GM10847 (cell line): ENCODE results near the gene AMPD3.

ENCODE experiments used
- POLR2A ChIP-seq: IDR thresholded peaks from 2 replicates; pipeline ENCODE4 v1.6.1; 2011; ENCODE audit not compliant: insufficient read length; ENCODE audit errors: extremely low read depth

Gene AMPD3

DNA sequence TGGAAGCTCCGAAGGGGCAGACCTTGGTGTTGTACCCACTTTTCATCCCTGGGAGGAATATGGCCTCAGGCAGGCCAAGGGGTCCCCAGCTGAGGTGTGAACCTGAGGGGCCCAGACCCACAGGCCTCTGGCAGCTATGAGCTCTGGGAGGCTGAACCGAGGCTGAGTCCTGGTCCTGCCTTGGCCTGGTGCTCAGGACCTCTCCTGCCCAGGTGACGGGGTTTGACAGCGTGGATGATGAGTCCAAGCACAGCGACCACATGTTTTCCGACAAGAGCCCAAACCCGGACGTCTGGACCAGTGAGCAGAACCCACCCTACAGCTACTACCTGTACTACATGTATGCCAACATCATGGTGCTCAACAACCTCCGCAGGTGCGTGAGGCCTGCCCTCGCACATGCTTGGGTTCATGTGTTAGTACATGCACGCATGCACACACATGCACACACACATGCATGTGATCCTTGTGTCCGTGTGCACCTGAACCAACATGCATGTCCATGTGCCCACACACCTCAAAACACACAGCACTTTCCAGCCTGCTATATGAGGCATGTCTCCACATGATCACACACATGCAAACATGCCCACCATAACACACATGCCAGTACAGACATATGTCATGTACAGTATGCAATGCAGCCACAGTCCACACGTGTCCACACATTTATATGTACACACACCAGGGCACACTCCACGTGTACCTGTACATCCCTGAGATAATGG lies 45.0 kb downstream of the AMPD3 start:
- TF ChIP-seq POLR2A = no peak

DNA sequence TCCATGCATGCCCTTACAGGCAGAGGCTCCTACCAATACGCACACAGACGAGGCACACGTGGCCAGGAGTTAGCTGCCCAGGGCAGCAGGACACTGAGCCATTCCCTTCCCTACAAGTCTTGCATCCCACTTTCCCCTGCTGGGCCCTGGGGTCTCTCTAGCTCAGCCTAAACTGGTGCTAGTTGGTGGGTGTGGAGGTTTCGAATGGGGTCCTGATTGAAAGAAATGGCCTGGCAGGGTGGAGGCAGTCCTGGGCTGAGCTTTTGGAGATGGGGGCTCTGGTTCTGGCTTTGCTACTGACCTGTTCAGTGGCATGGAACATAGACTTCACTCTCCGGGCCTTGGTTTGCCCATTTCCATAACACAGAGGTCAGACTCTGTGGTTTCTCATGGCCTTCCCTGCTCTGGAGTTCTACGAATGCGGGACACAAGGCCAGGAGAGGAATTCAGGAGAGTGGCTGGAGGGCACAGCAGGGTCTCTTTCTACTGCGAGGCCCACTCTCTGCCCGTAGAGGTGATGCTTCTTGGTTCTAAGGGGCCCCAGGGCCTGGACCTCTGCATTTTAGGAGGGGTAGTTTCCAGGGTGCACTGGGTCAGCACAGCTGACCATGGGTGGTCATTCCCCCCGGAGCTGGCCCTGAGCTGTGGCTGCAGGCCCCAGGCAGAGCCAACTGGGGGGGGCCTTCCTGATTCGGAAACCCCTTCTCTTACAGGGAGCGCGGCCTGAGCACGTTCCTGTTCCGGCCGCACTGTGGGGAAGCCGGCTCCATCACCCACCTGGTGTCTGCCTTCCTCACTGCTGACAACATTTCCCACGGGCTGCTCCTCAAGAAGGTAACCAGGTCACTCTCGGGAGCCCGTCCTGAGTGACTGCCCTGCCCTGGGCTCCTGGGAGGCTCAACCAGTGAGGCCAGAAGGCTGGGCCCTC lies 46.0 kb downstream of the AMPD3 start:
- TF ChIP-seq POLR2A = no peak

DNA sequence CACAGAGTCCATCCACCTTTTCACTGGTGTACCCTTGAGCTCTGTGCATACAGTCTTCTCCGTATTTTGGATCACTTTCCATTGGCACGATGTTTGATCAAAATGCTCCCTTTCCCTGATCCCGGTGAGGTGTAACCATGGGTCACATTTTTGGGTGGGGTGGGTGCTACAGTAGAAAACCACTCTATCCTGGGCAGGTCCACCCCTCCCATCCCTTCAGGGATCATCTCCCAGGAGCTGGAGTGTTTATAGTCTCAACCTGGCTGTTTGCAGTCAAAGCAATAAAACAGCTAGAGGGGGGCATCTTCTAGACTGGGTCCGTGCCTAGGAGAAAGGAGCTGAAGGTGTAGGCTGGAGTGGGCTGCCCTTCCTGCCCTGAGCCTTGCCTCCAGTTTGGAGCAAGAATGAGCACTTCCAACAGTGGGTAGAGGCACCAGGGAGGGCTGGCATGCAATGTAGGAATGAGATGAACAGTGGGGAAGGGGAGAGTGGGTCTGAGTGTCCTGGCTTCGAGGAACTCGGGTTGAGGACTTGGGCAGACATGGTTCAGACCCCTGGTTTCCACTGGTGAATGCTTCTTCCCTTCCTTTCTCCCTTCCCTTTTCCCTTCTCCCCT lies 47.1 kb downstream of the AMPD3 start:
- no peak for TF ChIP-seq POLR2A

DNA sequence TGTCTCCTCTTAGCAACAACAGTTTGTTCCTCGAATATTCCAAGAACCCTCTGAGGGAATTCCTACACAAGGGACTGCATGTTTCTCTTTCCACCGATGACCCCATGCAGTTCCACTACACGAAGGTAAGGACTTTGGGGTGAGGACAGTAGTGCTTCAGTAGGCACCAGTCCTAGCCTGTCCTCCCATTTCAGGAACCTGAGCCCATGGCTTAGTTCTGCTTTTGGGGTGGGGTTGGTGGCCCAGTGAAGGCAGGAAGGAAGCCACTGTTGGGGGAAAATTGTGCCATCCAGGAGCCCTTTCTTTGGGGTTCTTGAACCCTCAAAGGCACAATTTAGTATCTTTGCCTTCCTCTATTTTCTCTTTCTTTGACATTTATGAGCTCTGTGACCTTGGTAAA lies 47.7 kb downstream of the AMPD3 start:
- no peak for TF ChIP-seq POLR2A

DNA sequence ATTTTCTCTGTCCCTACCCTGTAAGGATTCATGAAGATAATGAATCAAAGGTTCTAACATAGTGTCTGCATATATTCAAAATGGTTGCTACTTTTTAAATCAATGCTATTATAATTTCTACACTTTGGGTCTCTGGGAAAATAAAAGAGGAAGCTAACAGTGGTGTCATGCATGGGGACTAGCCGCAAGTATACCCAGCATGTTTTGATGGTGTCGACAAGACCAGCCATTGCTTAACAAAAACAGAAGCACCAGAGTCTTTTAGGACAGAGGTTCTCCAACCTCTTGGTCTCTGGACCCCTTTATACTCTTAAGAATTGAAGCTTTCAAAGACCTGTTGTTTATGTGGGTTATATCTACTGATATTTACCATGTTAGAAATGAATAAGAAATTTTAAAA lies 48.2 kb downstream of the AMPD3 start:
- no peak for TF ChIP-seq POLR2A

DNA sequence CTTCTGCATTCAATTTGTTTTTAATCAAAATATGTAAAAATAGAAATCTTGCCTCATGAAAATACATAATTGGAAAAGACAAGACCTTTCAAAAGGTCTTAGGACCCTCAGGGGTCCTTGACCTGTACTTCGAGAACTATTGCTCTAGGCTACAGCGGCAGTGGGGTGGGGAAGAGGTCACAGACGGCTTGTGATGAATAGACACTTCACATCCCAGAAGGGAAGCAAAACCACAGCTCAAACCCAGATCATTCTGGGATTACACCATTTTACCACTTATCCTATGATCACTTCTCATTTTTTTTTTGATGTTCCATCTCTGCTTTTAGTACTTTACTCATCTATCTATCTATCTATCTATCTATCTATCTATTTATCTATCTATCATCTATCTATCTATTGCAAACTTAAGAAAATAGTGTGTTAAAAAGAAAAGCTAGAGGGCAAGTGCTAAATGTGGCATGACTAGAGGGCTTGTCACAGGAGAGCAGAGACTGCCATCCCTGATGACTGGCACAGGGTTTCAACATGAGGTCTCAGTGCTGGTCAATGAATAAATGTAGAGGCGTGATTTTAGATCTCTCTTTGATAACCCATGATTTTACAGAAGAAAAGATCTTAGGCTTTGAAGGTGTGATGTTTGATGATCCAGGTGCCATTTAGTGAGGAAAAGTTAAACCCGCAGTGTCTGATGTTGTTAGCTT lies 48.9 kb downstream of the AMPD3 start:
- TF ChIP-seq POLR2A = no peak

DNA sequence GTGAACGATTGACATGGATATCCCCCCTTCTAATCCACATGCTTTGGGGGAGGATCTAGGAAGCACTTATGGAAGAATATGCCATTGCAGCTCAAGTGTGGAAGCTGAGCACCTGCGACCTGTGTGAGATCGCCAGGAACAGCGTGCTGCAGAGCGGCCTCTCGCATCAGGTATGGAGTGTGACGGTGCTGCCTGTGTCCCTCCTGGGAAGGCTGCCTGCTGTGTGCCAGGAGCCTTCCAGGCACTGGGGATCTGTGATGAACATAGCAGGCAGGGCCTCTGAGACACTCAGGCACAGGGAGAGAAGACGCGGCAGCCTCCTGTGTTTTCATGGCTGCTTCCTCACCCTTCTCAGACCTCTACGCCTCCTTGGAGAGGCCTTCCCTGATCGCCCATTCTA lies 49.4 kb downstream of the AMPD3 start:
- TF ChIP-seq POLR2A = no peak

DNA sequence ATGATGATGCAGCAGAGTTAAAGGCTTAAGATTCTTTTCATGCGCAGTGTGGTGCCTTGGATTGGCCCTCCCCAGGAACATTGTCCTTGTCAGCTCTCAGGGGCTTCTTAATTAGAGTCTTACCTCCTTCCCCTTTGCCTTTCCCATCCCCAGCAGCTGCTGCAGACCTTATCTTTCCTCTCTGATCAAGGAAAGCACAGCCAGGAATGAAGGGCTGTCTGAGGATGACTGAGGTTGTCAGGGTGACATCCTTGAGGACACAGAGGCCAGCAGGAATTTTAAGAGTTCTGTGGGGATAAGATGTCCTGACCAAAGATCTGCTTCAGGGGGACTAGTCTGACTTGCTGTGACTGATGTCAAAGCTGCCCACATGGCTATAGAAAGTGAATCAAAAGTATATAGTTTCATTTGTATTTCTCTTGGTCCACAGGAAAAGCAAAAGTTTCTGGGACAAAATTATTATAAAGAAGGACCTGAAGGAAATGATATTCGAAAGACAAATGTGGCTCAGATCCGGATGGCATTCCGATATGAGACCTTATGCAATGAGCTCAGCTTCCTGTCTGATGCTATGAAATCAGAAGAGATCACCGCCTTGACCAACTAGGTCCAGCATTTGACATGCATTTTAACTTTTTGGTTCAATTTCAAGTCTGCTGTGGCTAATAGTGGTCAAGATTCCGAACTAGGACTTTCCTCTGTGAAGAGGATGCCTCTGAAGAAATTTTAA lies 50.4 kb downstream of the AMPD3 start:
- TF ChIP-seq POLR2A = no peak

DNA sequence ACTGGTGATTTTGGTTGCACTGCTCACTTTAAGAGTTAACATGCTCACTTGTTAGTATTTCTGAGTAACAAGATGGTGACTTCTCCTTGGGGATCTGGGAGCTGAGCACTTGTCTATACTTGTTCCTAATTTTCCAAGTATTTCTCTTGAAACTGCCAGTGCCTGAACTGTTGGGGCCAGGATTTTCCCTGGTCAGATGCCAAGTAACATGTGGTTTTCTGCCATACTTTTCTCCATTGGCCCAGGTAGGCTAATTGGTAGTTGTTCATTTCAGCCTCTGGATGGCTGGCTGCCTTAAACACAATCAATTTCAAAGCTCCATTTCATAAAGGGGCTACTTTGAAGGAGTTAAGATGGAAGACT lies 50.9 kb downstream of the AMPD3 start:
- TF ChIP-seq POLR2A = no peak

DNA sequence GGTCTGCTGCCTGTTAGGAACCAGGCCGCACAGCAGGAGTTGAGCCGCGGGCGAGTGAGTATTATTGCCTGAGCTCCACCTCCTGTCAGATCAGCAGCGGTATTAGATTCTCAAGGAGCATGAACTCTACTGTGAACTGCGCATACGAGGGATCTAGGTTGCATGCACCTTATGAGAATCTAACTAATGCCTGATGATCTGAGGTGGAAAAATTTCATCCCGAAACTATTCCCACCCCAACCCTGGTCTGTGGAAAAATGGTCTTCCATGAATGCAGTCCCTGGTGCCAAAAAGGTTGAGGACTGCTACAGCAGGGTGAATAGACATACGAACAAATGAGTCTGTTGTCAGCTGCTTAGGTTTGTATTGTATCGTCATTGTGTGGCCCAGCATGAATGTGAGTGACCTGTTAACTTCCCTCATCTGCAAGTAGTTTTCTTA lies 56.1 kb downstream of the AMPD3 start:
- no peak for TF ChIP-seq POLR2A

DNA sequence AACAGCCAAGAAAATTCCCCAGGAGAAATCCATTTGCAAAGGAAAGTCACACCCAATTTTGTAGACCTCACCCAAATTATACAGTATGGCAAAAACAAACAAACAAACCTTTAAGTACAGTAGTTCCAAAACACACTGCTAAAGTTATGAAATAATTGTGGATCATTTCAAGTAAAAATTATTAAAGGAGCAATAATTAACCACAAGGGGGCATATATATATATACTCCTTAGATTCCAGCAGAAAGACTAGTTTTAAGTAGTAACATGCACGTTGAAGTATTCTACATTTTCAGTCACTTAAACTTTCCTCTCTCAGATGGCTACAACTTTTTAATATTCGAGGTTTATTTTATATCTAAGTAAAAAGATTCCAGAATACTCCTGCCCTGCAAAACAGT lies 59.1 kb downstream of the AMPD3 start:
- no peak for TF ChIP-seq POLR2A

DNA sequence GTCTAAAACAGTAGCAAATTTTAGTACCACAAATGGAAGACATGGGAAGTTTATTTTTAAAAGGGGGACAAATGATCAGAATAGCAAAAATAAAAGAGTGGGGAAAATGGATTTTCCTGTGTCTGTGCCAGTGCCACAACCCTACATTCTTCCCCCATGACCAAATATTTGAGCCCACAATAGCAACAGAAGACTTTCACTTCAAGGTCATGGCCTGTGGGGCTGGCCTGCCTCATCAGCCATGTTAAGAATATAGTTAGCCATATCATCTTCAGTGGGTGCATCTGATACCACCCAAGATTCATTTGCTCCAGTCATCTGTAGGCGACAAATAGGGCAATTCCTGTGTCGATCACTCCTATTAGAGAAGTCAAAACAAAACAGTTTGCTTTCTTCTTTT lies 59.6 kb downstream of the AMPD3 start:
- no peak for TF ChIP-seq POLR2A

DNA sequence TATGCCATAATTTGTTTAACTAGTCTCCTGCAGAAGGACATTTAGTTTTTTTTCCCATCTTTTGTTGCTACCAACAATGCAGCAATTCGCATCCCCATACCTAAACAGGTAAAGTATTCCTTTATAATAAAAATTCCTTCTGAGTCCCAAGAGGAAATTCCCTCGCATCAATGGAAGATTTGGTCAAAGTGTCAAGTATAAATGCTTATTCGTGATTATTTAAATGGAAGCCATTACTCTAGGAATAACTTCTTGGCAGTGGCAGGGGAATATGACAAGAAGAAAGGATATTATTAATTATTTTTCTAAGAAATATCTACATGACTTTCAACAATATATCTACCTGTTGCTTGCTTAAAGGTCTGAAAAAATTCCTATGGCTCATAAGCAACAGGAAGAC lies 60.4 kb downstream of the AMPD3 start:
- no peak for TF ChIP-seq POLR2A

DNA sequence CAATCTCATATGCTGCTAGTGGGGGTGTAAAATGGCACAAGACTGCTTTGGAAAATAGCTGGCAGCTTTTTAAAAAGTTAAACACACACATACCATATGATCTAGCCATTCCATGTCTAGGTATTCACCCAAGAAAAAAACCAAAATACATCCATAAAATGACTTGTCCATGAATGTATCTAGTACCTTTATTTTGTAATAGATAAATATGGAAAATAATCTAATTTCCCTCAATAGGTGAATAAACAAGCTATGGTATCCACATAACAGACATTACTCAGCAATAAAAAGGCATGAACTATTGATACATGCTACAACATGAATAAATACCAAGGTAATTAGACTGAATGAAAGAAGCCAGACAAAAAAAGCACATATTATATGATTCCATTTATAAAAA lies 63.1 kb downstream of the AMPD3 start:
- no peak for TF ChIP-seq POLR2A

DNA sequence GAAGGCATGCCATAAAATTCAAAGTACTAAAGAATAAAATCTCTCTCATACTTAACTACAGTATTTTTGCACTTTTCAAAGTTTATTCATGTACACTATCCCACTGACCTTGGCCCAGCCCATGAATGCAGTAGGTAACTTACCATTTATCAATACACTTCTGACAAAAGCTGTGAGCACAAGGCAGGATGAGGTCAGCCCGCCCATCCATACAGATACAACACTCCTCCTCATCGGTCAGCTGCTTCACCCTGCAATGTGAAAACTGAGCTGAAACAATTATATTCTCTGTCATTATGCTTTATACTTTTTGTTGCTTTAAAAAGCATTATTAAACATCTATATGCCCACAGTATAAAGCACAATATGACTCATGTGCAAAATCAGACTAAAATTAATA lies 63.8 kb downstream of the AMPD3 start:
- no peak for TF ChIP-seq POLR2A

DNA sequence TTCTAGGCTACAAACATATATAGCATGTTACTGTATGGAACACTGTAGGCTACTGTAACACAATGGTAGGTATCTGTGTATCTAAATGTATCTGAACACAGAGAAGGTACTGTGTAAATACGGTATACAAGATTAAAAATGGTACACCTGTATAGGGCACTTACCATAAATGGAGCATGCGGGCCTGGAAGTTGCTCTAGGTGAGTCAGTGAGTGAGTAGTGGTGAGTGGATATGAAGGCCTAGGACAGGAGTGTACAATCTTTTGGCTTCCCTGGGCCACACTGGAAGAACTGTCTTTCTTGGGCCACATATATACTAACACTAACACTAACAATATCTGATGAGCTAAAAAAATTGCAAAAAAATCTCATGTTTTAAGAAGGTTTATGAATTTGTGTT lies 64.6 kb downstream of the AMPD3 start:
- no peak for TF ChIP-seq POLR2A
